GM12892 (cell line): ENCODE results near the gene UST.

Experiments used
- POLR2AphosphoS5 ChIP-seq: IDR thresholded peaks from 2 replicates; pipeline ENCODE4 v1.6.1; 2011; ENCODE audit warnings: low read depth, low read length, control low read depth
- TAF1 ChIP-seq: IDR thresholded peaks from 2 replicates; pipeline ENCODE4 v1.6.1; 2011; ENCODE audit warnings: low read depth, mild to moderate bottlenecking, control low read depth, low read length, borderline replicate concordance

DNA sequence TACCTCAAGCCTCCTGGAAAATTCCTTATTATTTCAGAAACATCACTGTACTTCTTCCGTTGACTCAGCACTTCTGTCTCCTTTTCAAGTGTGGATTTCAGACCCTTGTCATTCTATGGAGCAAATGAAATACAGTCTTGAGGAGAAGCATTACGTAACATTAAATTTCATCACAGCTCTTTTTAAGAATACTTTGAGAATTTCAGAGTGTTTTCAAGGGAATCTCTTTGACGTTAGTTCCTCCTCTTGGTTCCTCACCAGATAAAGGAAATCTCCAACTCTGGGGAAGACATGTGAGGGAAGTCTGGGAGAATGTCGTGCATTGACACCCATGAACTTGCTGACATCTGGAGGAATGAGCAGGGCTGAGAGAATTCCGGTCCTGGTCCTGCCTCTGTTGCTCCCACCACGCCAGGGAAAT, 32.3 kb downstream of the UST start:
- TF ChIP-seq POLR2AphosphoS5: no peak
- TF ChIP-seq TAF1: no peak
